HL-60 (cell line): ENCODE results near the gene SLC25A47.

Experiments
- GABPA ChIP-seq: IDR thresholded peaks from 2 replicates; pipeline ENCODE4 v1.6.1; 2012; ENCODE audit warnings: low read depth
- TF ChIP-seq, protein P1 (sequence below): IDR thresholded peaks from one replicate; pipeline ENCODE4 v1.5.1; 2011; ENCODE audit warnings: low read length, control low read depth, inconsistent platforms; ENCODE audit not compliant: insufficient read depth
- TF ChIP-seq, protein P2 (sequence below): IDR thresholded peaks from 2 replicates; pipeline ENCODE4 v1.6.1; 2012; ENCODE audit warnings: low read depth; ENCODE audit not compliant: insufficient replicate concordance

DNA sequence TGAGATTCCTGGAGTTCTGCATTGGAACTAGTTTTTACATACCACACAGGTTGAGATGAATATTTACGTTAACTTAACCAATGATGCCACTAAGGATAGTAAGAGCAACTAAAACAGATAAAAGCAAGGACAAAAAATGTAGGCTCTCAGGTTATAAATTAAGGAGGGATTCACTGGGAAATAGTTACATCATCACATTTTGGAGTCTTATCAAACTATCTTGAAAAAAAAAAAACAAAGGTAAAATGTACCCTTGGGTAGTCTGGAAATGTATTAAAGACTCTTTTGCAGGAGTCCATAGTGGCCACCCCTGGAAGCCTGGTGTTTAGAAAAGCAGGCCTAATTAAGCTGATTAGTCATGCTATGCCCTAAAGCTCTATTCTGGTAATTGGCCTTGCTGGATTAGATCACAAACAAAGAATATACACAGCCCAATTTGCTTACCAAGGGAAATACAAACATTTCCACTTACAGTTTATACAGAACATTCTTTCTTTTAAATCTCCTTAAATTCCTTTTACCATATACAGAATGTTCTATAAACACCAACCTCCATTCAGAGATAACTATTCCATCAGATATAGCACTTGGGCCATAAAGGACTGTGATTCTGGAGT, 39.3 kb downstream of the SLC25A47 start:
- TF ChIP-seq, protein P1, sequence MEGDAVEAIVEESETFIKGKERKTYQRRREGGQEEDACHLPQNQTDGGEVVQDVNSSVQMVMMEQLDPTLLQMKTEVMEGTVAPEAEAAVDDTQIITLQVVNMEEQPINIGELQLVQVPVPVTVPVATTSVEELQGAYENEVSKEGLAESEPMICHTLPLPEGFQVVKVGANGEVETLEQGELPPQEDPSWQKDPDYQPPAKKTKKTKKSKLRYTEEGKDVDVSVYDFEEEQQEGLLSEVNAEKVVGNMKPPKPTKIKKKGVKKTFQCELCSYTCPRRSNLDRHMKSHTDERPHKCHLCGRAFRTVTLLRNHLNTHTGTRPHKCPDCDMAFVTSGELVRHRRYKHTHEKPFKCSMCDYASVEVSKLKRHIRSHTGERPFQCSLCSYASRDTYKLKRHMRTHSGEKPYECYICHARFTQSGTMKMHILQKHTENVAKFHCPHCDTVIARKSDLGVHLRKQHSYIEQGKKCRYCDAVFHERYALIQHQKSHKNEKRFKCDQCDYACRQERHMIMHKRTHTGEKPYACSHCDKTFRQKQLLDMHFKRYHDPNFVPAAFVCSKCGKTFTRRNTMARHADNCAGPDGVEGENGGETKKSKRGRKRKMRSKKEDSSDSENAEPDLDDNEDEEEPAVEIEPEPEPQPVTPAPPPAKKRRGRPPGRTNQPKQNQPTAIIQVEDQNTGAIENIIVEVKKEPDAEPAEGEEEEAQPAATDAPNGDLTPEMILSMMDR: no peak
- TF ChIP-seq, protein P2, sequence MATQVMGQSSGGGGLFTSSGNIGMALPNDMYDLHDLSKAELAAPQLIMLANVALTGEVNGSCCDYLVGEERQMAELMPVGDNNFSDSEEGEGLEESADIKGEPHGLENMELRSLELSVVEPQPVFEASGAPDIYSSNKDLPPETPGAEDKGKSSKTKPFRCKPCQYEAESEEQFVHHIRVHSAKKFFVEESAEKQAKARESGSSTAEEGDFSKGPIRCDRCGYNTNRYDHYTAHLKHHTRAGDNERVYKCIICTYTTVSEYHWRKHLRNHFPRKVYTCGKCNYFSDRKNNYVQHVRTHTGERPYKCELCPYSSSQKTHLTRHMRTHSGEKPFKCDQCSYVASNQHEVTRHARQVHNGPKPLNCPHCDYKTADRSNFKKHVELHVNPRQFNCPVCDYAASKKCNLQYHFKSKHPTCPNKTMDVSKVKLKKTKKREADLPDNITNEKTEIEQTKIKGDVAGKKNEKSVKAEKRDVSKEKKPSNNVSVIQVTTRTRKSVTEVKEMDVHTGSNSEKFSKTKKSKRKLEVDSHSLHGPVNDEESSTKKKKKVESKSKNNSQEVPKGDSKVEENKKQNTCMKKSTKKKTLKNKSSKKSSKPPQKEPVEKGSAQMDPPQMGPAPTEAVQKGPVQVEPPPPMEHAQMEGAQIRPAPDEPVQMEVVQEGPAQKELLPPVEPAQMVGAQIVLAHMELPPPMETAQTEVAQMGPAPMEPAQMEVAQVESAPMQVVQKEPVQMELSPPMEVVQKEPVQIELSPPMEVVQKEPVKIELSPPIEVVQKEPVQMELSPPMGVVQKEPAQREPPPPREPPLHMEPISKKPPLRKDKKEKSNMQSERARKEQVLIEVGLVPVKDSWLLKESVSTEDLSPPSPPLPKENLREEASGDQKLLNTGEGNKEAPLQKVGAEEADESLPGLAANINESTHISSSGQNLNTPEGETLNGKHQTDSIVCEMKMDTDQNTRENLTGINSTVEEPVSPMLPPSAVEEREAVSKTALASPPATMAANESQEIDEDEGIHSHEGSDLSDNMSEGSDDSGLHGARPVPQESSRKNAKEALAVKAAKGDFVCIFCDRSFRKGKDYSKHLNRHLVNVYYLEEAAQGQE: no peak
- no peak for TF ChIP-seq GABPA
